Measurements from ENCODE around the gene NEU2.

NEU2 gene

DNA sequence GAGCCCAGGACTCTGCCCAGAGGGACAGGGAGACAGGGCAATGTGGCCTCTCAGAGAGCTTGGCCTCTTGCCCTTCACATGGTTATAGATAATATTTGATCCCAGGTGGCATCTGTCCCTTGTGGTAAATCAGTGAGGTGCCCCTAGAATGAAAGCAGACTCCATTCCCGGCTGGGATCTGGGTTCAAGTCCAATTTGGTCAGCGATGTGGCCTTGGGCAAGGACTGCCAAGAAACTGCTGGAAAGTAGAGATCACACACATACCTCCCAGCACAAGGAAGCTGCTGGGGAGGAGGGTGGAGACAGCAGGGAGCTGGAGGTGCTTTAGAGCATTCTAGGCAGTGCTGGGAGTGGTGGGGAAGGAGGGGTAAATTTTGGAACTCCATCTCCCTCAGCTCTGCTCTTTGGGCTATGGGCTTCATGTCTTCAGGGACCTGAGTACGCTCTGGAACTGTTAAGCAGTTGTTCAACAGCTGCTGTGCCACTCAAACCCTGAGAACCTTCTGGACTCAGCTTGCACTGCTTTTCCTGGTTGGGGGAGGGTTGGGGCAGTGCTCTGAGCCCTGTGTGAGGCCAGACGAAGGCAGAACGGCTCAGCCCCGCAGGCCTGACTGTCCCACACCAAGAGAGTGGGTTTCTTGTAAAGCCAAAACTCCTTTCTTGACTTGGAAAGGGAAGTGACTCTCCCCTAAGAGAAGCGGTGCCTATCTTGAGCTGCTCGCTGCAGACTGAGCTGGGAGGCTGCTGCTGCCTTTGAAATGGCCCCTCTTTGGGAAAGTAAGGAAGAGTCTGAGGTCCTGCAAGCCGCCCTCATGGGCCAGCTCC is 50.7 kb downstream of the NEU2 start:
- TF ChIP-seq JUND (IDR thresholded peaks at IDR 0.05; ENCODE audit: low read depth): no peak
- no peak for DNase-seq (ENCODE audit: low read depth in 1 of 2, low spot score in 1 of 2)
- in situ Hi-C loops (cut with HindIII; ENCODE audit: low pct_unique_long_range_greater_than_20kb, low sequenced_read_pairs): no loop called here

DNA sequence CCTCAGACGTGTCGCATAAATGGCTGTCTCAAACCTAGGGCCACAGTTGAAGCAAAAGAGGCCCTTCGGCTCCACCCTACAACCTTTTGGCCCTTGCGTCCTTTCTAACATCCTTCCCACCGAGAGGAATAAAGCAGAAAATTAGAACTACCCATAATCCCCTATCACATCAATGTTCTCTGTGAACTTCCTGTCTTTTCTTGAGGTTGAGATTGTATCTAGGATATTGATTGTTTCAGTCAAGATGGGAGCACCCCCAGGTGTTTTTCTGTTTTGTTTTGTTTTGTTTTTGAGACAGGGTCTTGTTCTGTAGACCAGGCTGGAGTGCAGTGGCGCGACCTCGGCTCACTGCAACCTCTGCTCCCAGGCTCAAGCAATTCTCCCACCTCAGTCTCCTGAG is 51.3 kb downstream of the NEU2 start:
- in situ Hi-C loops (cut with HindIII; ENCODE audit: low pct_unique_long_range_greater_than_20kb, low sequenced_read_pairs): no loop called here
- TF ChIP-seq JUND (IDR thresholded peaks at IDR 0.05; ENCODE audit: low read depth): no peak
- no peak for DNase-seq (ENCODE audit: low read depth in 1 of 2, low spot score in 1 of 2)

DNA sequence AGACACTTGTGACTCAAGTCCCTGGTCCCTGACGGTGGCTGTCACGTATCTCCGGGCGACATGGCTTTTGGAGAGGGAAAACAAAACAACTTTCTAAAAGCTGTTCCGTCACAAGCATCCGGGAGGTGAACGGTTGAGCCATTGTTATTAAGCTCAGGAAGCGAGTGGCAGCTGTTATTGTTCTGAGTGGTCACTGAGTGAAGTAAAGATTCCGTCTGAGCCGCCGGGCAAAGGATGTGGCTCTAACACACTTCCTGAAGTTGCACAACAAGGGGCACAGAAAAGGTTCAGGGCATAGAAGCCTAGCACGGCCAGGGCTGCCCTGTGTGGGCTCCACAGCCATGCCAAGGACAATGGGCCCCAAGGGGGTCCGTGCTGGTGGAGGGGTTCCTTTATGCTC is 52.0 kb downstream of the NEU2 start:
- in situ Hi-C loops (cut with HindIII; ENCODE audit: low pct_unique_long_range_greater_than_20kb, low sequenced_read_pairs): no loop called here
- TF ChIP-seq JUND (IDR thresholded peaks at IDR 0.05; ENCODE audit: low read depth): no peak
- no peak for DNase-seq (ENCODE audit: low read depth in 1 of 2, low spot score in 1 of 2)
